ENCODE data around the gene PRSS38. TPM values are rescaled to one million over a fixed set of nuclear protein-coding genes. Genes with fewer than 3 reads are reported as not detected.

PRSS38 gene
- total and polyA plus RNA-seq, 10 of the 15 experiments (the other 5 are each of a cell fraction or from before 2014, with no cell fraction given): not detected

DNA sequence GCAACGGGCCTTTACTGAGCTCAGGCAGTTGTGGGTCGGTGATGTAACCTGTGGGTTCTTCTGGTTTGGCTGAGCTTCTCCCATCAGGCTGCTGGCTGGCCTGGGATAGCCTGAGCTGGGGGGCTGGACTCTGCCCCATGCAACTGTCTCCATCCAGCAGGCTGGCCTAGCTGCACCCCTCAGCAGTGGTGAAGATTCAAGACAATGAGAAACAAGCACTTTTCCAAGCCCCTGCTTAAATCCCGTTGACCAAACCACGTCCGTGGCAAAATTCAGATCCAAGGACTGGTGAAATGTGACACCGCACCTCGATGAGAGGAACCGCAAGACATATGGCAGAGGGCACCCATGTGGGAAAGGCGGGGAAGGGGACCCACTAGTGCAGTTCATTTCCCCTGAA is 25.6 kb downstream of the PRSS38 start (continued):
- TF ChIP-seq, protein P1, sequence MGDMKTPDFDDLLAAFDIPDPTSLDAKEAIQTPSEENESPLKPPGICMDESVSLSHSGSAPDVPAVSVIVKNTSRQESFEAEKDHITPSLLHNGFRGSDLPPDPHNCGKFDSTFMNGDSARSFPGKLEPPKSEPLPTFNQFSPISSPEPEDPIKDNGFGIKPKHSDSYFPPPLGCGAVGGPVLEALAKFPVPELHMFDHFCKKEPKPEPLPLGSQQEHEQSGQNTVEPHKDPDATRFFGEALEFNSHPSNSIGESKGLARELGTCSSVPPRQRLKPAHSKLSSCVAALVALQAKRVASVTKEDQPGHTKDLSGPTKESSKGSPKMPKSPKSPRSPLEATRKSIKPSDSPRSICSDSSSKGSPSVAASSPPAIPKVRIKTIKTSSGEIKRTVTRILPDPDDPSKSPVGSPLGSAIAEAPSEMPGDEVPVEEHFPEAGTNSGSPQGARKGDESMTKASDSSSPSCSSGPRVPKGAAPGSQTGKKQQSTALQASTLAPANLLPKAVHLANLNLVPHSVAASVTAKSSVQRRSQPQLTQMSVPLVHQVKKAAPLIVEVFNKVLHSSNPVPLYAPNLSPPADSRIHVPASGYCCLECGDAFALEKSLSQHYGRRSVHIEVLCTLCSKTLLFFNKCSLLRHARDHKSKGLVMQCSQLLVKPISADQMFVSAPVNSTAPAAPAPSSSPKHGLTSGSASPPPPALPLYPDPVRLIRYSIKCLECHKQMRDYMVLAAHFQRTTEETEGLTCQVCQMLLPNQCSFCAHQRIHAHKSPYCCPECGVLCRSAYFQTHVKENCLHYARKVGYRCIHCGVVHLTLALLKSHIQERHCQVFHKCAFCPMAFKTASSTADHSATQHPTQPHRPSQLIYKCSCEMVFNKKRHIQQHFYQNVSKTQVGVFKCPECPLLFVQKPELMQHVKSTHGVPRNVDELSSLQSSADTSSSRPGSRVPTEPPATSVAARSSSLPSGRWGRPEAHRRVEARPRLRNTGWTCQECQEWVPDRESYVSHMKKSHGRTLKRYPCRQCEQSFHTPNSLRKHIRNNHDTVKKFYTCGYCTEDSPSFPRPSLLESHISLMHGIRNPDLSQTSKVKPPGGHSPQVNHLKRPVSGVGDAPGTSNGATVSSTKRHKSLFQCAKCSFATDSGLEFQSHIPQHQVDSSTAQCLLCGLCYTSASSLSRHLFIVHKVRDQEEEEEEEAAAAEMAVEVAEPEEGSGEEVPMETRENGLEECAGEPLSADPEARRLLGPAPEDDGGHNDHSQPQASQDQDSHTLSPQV (IDR thresholded peaks at IDR 0.05): no peak
- TF ChIP-seq RBBP5 (conservative IDR thresholded peaks at IDR 0.05) (no peak), NR2C1 (IDR thresholded peaks at IDR 0.05) (no peak)

DNA sequence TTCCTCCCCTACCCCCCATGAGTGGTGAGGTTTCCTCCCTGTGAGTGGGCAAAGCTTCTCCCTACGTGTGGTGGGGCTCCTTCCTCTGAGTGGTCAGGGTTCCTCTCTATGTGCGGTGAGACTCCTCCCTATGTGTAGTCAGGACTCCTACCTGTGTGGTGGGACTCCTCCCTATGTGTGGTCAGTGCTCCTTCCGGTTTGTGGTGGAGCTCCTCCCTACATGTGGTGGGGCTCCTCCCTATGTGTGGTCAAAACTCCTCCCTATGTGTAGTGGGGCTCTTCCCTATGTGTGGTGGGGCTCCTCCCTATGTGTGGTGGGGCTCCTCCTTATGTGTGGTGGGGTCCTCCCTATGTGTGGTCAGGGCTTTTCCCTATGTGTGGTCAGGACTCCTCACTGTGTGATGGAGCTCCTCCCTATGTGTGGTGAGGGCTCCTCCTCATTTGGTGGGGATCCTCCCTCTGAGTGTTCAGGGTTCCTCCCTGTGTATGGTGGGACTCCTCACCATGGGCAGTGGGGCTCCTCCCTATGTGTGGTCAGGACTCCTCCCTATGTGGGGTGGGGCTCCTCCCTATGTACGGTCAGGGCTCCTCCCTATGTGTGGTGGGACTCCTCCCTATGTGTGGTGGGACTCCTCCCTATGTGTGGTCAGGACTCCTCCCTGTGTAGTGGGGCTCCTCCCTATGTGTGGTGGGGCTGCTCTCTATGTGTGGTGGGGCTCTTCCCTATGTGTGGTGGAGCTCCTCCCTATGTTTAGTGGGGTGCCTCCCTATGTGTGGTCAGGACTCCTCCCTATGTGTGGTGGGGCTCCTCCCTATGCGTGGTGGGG is 29.1 kb downstream of the PRSS38 start:
- CTCF ChIA-PET: no interaction called here
- DNase-seq (ENCODE audit: low read depth, low spot score): no peak
- Histone ChIP-seq H3K9ac (ENCODE audit: control insufficient read depth, insufficient read depth, low read length) (no peak overlapping the region), H3K4me2 (ENCODE audit: control insufficient read depth, insufficient read depth) (no peak overlapping the region), H3K4me3 (no peak overlapping the region), H3K79me2 (ENCODE audit: control insufficient read depth, insufficient read depth, low read length) (no peaks in the 10 kb centered on the region), H3K9me3 (replicated peaks; ENCODE audit: control insufficient read depth, insufficient read depth, low read length) (no peaks in the 10 kb centered on the region; the same call in 2 of the 3 replicates), H3K27me3 (replicated peaks in 1 of 2; ENCODE audit: control insufficient read depth in 2 of 2, insufficient read depth in 2 of 2, low read length in 1 of 2) (no peaks in the 10 kb centered on the region), H3K4me1 (ENCODE audit: control insufficient read depth, insufficient read depth, low read length) (no peaks in the 10 kb centered on the region), H2AFZ (ENCODE audit: control insufficient read depth, low read depth, low read length) (no peak overlapping the region), H3K27ac (ENCODE audit: control insufficient read depth, insufficient read depth) (no peak overlapping the region), H3K36me3 (ENCODE audit: control insufficient read depth in 2 of 2, insufficient read depth in 2 of 2, low read length in 1 of 2) (no peaks in the 10 kb centered on the region), H4K20me1 (ENCODE audit: control insufficient read depth, insufficient read depth) (no peaks in the 10 kb centered on the region)
- intact Hi-C loops (cut with micrococcal nuclease; ENCODE audit: unreplicated experiment) (loop anchor here (10.0 kb wide), 1 partner anchor 60 kb away; no protein-coding TSS in a partner anchor), in situ Hi-C loops (cut with MboI) (no loop called here)
- FAIRE-seq: no peak
- no peak for ATAC-seq
- SMC1A ChIA-PET (ENCODE audit: uncharacterized antibody, unreplicated experiment): interaction anchor here (0.6 kb wide), 1 partner anchor 8 kb away, joined by 3 read pairs; no protein-coding TSS in a partner anchor
- RAD21 ChIA-PET (ENCODE audit: unreplicated experiment): no interaction called here
- no TSS peak for BruUV-seq (replicated peaks)
- POLR2A ChIA-PET: no interaction called here
- 18% methylated on average over 5 of the region's 5 CpGs for WGBS (ENCODE audit: insufficient coverage, insufficient replicate concordance, low lambda C conversion rate, missing lambda C conversion rate)
- TF ChIP-seq, protein P2, sequence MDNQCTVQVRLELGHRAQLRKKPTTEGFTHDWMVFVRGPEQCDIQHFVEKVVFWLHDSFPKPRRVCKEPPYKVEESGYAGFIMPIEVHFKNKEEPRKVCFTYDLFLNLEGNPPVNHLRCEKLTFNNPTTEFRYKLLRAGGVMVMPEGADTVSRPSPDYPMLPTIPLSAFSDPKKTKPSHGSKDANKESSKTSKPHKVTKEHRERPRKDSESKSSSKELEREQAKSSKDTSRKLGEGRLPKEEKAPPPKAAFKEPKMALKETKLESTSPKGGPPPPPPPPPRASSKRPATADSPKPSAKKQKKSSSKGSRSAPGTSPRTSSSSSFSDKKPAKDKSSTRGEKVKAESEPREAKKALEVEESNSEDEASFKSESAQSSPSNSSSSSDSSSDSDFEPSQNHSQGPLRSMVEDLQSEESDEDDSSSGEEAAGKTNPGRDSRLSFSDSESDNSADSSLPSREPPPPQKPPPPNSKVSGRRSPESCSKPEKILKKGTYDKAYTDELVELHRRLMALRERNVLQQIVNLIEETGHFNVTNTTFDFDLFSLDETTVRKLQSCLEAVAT (IDR thresholded peaks at IDR 0.05): no peak
- TF ChIP-seq IKZF2 (IDR thresholded peaks at IDR 0.05) (no peak), SMARCA5 (IDR thresholded peaks at IDR 0.05) (no peak), NR2F1 (conservative IDR thresholded peaks at IDR 0.05) (no peak), NRF1 (conservative IDR thresholded peaks at IDR 0.05; ENCODE audit: low read depth, low read length) (no peak), RUNX3 (IDR thresholded peaks at IDR 0.05; ENCODE audit: low read length) (no peak)
- TF ChIP-seq, protein P3, sequence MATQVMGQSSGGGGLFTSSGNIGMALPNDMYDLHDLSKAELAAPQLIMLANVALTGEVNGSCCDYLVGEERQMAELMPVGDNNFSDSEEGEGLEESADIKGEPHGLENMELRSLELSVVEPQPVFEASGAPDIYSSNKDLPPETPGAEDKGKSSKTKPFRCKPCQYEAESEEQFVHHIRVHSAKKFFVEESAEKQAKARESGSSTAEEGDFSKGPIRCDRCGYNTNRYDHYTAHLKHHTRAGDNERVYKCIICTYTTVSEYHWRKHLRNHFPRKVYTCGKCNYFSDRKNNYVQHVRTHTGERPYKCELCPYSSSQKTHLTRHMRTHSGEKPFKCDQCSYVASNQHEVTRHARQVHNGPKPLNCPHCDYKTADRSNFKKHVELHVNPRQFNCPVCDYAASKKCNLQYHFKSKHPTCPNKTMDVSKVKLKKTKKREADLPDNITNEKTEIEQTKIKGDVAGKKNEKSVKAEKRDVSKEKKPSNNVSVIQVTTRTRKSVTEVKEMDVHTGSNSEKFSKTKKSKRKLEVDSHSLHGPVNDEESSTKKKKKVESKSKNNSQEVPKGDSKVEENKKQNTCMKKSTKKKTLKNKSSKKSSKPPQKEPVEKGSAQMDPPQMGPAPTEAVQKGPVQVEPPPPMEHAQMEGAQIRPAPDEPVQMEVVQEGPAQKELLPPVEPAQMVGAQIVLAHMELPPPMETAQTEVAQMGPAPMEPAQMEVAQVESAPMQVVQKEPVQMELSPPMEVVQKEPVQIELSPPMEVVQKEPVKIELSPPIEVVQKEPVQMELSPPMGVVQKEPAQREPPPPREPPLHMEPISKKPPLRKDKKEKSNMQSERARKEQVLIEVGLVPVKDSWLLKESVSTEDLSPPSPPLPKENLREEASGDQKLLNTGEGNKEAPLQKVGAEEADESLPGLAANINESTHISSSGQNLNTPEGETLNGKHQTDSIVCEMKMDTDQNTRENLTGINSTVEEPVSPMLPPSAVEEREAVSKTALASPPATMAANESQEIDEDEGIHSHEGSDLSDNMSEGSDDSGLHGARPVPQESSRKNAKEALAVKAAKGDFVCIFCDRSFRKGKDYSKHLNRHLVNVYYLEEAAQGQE (IDR thresholded peaks at IDR 0.05; ENCODE audit: low read depth, low read length): no peak
- TF ChIP-seq, protein P4, sequence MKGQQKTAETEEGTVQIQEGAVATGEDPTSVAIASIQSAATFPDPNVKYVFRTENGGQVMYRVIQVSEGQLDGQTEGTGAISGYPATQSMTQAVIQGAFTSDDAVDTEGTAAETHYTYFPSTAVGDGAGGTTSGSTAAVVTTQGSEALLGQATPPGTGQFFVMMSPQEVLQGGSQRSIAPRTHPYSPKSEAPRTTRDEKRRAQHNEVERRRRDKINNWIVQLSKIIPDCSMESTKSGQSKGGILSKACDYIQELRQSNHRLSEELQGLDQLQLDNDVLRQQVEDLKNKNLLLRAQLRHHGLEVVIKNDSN (IDR thresholded peaks at IDR 0.05; ENCODE audit: borderline replicate concordance, extremely low read length, insufficient read depth, low read depth, low read length): no peak

Data from GM12878 (cell line).